ENCODE results near the gene NTPCR. TPM values are rescaled to one million over a fixed set of nuclear protein-coding genes. Genes with fewer than 3 reads are reported as not detected.
A peak's percentile ranks its signal among the peaks of the same experiment; 100 is the strongest.

The NTPCR gene
- total RNA-seq, 1 donor from 2014 or later, result 51.0 TPM

GRCh38 chr1:232988572-232989040 is 38.2 kb downstream of the NTPCR start:
- TF ChIP-seq, protein P1, sequence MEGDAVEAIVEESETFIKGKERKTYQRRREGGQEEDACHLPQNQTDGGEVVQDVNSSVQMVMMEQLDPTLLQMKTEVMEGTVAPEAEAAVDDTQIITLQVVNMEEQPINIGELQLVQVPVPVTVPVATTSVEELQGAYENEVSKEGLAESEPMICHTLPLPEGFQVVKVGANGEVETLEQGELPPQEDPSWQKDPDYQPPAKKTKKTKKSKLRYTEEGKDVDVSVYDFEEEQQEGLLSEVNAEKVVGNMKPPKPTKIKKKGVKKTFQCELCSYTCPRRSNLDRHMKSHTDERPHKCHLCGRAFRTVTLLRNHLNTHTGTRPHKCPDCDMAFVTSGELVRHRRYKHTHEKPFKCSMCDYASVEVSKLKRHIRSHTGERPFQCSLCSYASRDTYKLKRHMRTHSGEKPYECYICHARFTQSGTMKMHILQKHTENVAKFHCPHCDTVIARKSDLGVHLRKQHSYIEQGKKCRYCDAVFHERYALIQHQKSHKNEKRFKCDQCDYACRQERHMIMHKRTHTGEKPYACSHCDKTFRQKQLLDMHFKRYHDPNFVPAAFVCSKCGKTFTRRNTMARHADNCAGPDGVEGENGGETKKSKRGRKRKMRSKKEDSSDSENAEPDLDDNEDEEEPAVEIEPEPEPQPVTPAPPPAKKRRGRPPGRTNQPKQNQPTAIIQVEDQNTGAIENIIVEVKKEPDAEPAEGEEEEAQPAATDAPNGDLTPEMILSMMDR (IDR thresholded peaks at IDR 0.05; ENCODE audit: insufficient read depth, low read length, poor library complexity, severe bottlenecking), result no peak
- peak; percentile 37 for DNase-seq (ENCODE audit: low read depth)
- H3K4me3 ChIP-seq (ENCODE audit: low read depth, low read length), result no peak overlapping the region
- peaks cover 4% of the 10 kb centered on the region for H3K36me3 ChIP-seq (ENCODE audit: control insufficient read depth, insufficient read depth, low read length)
- H3K27me3 ChIP-seq (ENCODE audit: control insufficient read depth, insufficient read depth, low read length), result no peaks in the 10 kb centered on the region

GRCh38 chr1:232990176-232991128 is 40.0 kb downstream of the NTPCR start:
- TF ChIP-seq, protein P1 (IDR thresholded peaks at IDR 0.05; ENCODE audit: insufficient read depth, low read length, poor library complexity, severe bottlenecking), result no peak
- Histone ChIP-seq H3K36me3 (ENCODE audit: control insufficient read depth, insufficient read depth, low read length) (peaks cover 5% of the 10 kb centered on the region), H3K27me3 (ENCODE audit: control insufficient read depth, insufficient read depth, low read length) (no peaks in the 10 kb centered on the region), H3K4me3 (ENCODE audit: low read depth, low read length) (no peak overlapping the region)
- DNase-seq (ENCODE audit: low read depth), result no peak

GRCh38 chr1:232991238-232991637 is 40.8 kb downstream of the NTPCR start:
- H3K36me3 ChIP-seq (ENCODE audit: control insufficient read depth, insufficient read depth, low read length), result peaks cover 5% of the 10 kb centered on the region
- no peaks in the 10 kb centered on the region for H3K27me3 ChIP-seq (ENCODE audit: control insufficient read depth, insufficient read depth, low read length)
- DNase-seq (ENCODE audit: low read depth), result no peak
- no peak overlapping the region for H3K4me3 ChIP-seq (ENCODE audit: low read depth, low read length)
- TF ChIP-seq, protein P1 (IDR thresholded peaks at IDR 0.05; ENCODE audit: insufficient read depth, low read length, poor library complexity, severe bottlenecking), result no peak

- TF ChIP-seq, protein P1 (IDR thresholded peaks at IDR 0.05; ENCODE audit: insufficient read depth, low read length, poor library complexity, severe bottlenecking), result no peak
- DNase-seq (ENCODE audit: low read depth), result no peak
- H3K27me3 ChIP-seq (ENCODE audit: control insufficient read depth, insufficient read depth, low read length), result no peaks in the 10 kb centered on the region
- H3K36me3 ChIP-seq (ENCODE audit: control insufficient read depth, insufficient read depth, low read length), result peaks cover 5% of the 10 kb centered on the region
- H3K4me3 ChIP-seq (ENCODE audit: low read depth, low read length), result no peak overlapping the region
These were observed 41.8 kb downstream of the NTPCR start for GRCh38 chr1:232992227-232992626.

GRCh38 chr1:232993555-232993954 is 43.1 kb downstream of the NTPCR start:
- Histone ChIP-seq H3K36me3 (ENCODE audit: control insufficient read depth, insufficient read depth, low read length) (peaks cover 5% of the 10 kb centered on the region), H3K4me3 (ENCODE audit: low read depth, low read length) (no peak overlapping the region), H3K27me3 (ENCODE audit: control insufficient read depth, insufficient read depth, low read length) (no peaks in the 10 kb centered on the region)
- no peak for DNase-seq (ENCODE audit: low read depth)
- TF ChIP-seq, protein P1 (IDR thresholded peaks at IDR 0.05; ENCODE audit: insufficient read depth, low read length, poor library complexity, severe bottlenecking), result no peak
